NCI-H524 (cell line): ENCODE data around the gene KCNIP1.
A peak's percentile ranks its signal among the peaks of the same experiment; 100 is the strongest.

Experiments
- DNase-seq, 2 experiments: peaks; one replicate each; lab custom pipeline; 2025; lab: John Stamatoyannopoulos, UW

The KCNIP1 gene

GRCh38 chr5:170711300-170711699, 207.5 kb downstream of the KCNIP1 start:
- DNase-seq: no peak

GRCh38 chr5:170715141-170715540, 211.3 kb downstream of the KCNIP1 start:
- no peak for DNase-seq

GRCh38 chr5:170716396-170716795, 212.6 kb downstream of the KCNIP1 start:
- DNase-seq: no peak

GRCh38 chr5:170719551-170719950, 215.7 kb downstream of the KCNIP1 start:
- no peak for DNase-seq

GRCh38 chr5:170720179-170720578, 216.4 kb downstream of the KCNIP1 start:
- DNase-seq: no peak

- DNase-seq: peak in 1 of 2 experiments; percentile 37
Measured at GRCh38 chr5:170720984-170721383, 217.2 kb downstream of the KCNIP1 start.

- DNase-seq: no peak
Measured at GRCh38 chr5:170721681-170722080, 217.9 kb downstream of the KCNIP1 start.

- DNase-seq: no peak
Measured at GRCh38 chr5:170722316-170722715, 218.5 kb downstream of the KCNIP1 start.

GRCh38 chr5:170731052-170731451, 227.2 kb downstream of the KCNIP1 start:
- DNase-seq: no peak

GRCh38 chr5:170732685-170733084, 228.9 kb downstream of the KCNIP1 start:
- no peak for DNase-seq

- no peak for DNase-seq
Measured at GRCh38 chr5:170736966-170737365, 233.1 kb downstream of the KCNIP1 start.

- DNase-seq: peak; percentile 70 to 92
Measured at GRCh38 chr5:170737591-170737990, 233.8 kb downstream of the KCNIP1 start.

- DNase-seq: no peak
Measured at GRCh38 chr5:170738840-170739239, 235.0 kb downstream of the KCNIP1 start.

GRCh38 chr5:170739446-170739845, 235.6 kb downstream of the KCNIP1 start:
- DNase-seq: no peak

GRCh38 chr5:170740551-170741205, 236.9 kb downstream of the KCNIP1 start:
- DNase-seq: peak in 1 of 2 experiments; percentile 3

GRCh38 chr5:170741801-170742200, 238.0 kb downstream of the KCNIP1 start:
- no peak for DNase-seq

- DNase-seq: no peak
Measured at GRCh38 chr5:170743876-170744212, 240.0 kb downstream of the KCNIP1 start.

GRCh38 chr5:170745481-170746071, 241.8 kb downstream of the KCNIP1 start:
- DNase-seq: peak in 1 of 2 experiments; percentile 20

- DNase-seq: no peak
Measured at GRCh38 chr5:170746075-170746960, 242.5 kb downstream of the KCNIP1 start.

GRCh38 chr5:170746961-170747340, 243.1 kb downstream of the KCNIP1 start:
- DNase-seq: no peak

- no peak for DNase-seq
Measured at GRCh38 chr5:170747357-170747756, 243.5 kb downstream of the KCNIP1 start.

GRCh38 chr5:170747851-170748250, 244.0 kb downstream of the KCNIP1 start:
- DNase-seq: peak in 1 of 2 experiments; percentile 16

GRCh38 chr5:170748951-170749471, 245.2 kb downstream of the KCNIP1 start:
- no peak for DNase-seq
